Measurements from ENCODE around the gene BCL2L1. TPM values are rescaled to one million over a fixed set of nuclear protein-coding genes. Genes with fewer than 3 reads are reported as not detected.
"Not testable (repeated sequence)": the region's sequence is repeated elsewhere in the genome, so short reads cannot be mapped to it uniquely, and the experiment has no call there.

BCL2L1 gene
- total and polyA plus RNA-seq, 5 donors from 2014 or later, result 15.5 to 38.1 (median 18.5) TPM

GRCh38 chr20:31670371-31671228 lies 52.1 kb downstream of the BCL2L1 start:
- ATAC-seq (ENCODE audit: low read depth in 2 of 2) (no peak), DNase-seq (no peak)

GRCh38 chr20:31669876-31670275 lies 52.8 kb downstream of the BCL2L1 start:
- no peak for DNase-seq
- no peaks in the 10 kb centered on the region for H3K9me3 Mint-ChIP-seq
- H3K27me3 Mint-ChIP-seq, result no peaks in the 10 kb centered on the region
- Histone ChIP-seq H3K36me3 (ENCODE audit: control insufficient read depth, insufficient read depth, low read length) (peaks cover 15% of the 10 kb centered on the region), H3K4me3 (ENCODE audit: low read depth, low read length) (no peak overlapping the region), H3K4me1 (ENCODE audit: control insufficient read depth, insufficient read depth, low read length, poor library complexity, severe bottlenecking) (peaks cover 28% of the 10 kb centered on the region), H3K27me3 (ENCODE audit: control insufficient read depth, insufficient read depth, low read length) (no peaks in the 10 kb centered on the region), H3K9me3 (ENCODE audit: control insufficient read depth in 2 of 2, low read length in 2 of 2) (no peaks in the 10 kb centered on the region), H3K27ac (ENCODE audit: insufficient read depth, low read length, poor library complexity, severe bottlenecking) (no peak overlapping the region)
- peak overlapping the region in 1 of 4 donors; percentile 19 for H3K4me3 Mint-ChIP-seq
- peaks cover 18 to 75% (median 41%) of the 10 kb centered on the region in 4 donors for H3K4me1 Mint-ChIP-seq
- no peak for ATAC-seq (ENCODE audit: low read depth in 2 of 2)
- peak overlapping the region; percentile 38 to 88 (median 87) for H3K27ac Mint-ChIP-seq
- peaks cover 19% of the 10 kb centered on the region for H3K36me3 Mint-ChIP-seq

More at GRCh38 chr20:31670371-31671228, 52.1 kb downstream of the BCL2L1 start:
- Mint-ChIP-seq H3K9me3 (no peaks in the 10 kb centered on the region), H3K27me3 (no peaks in the 10 kb centered on the region), H3K4me1 (peaks cover 22 to 78% (median 46%) of the 10 kb centered on the region in 4 donors), H3K27ac (peak overlapping the region in 2 of 3 donors; percentile 75 to 88), H3K4me3 (no peak overlapping the region), H3K36me3 (peaks cover 19% of the 10 kb centered on the region)
- Histone ChIP-seq H3K27me3 (ENCODE audit: control insufficient read depth, insufficient read depth, low read length) (no peaks in the 10 kb centered on the region), H3K9me3 (ENCODE audit: control insufficient read depth in 2 of 2, low read length in 2 of 2) (no peaks in the 10 kb centered on the region), H3K27ac (ENCODE audit: insufficient read depth, low read length, poor library complexity, severe bottlenecking) (no peak overlapping the region), H3K4me3 (ENCODE audit: low read depth, low read length) (no peak overlapping the region), H3K36me3 (ENCODE audit: control insufficient read depth, insufficient read depth, low read length) (peaks cover 8% of the 10 kb centered on the region), H3K4me1 (ENCODE audit: control insufficient read depth, insufficient read depth, low read length, poor library complexity, severe bottlenecking) (peaks cover 35% of the 10 kb centered on the region)

GRCh38 chr20:31668944-31669343 lies 53.7 kb downstream of the BCL2L1 start:
- H3K36me3 Mint-ChIP-seq, result peaks cover 19% of the 10 kb centered on the region
- Histone ChIP-seq H3K4me1 (ENCODE audit: control insufficient read depth, insufficient read depth, low read length, poor library complexity, severe bottlenecking) (peaks cover 19% of the 10 kb centered on the region), H3K36me3 (ENCODE audit: control insufficient read depth, insufficient read depth, low read length) (peaks cover 15% of the 10 kb centered on the region)
- DNase-seq; H3K4me3 ChIP-seq (ENCODE audit: low read depth, low read length); H3K9me3 ChIP-seq (ENCODE audit: control insufficient read depth in 2 of 2, low read length in 2 of 2); H3K27ac ChIP-seq (ENCODE audit: insufficient read depth, low read length, poor library complexity, severe bottlenecking); H3K9me3 Mint-ChIP-seq; H3K27me3 Mint-ChIP-seq; ATAC-seq (ENCODE audit: low read depth in 2 of 2); H3K27me3 ChIP-seq (ENCODE audit: control insufficient read depth, insufficient read depth, low read length): not testable (repeated sequence)
- H3K4me1 Mint-ChIP-seq, result peaks cover 12 to 70% (median 34%) of the 10 kb centered on the region in 4 donors
- peak overlapping the region; percentile 84 to 88 (median 87) for H3K27ac Mint-ChIP-seq
- peak overlapping the region in 1 of 4 donors; percentile 19 for H3K4me3 Mint-ChIP-seq

DNA sequence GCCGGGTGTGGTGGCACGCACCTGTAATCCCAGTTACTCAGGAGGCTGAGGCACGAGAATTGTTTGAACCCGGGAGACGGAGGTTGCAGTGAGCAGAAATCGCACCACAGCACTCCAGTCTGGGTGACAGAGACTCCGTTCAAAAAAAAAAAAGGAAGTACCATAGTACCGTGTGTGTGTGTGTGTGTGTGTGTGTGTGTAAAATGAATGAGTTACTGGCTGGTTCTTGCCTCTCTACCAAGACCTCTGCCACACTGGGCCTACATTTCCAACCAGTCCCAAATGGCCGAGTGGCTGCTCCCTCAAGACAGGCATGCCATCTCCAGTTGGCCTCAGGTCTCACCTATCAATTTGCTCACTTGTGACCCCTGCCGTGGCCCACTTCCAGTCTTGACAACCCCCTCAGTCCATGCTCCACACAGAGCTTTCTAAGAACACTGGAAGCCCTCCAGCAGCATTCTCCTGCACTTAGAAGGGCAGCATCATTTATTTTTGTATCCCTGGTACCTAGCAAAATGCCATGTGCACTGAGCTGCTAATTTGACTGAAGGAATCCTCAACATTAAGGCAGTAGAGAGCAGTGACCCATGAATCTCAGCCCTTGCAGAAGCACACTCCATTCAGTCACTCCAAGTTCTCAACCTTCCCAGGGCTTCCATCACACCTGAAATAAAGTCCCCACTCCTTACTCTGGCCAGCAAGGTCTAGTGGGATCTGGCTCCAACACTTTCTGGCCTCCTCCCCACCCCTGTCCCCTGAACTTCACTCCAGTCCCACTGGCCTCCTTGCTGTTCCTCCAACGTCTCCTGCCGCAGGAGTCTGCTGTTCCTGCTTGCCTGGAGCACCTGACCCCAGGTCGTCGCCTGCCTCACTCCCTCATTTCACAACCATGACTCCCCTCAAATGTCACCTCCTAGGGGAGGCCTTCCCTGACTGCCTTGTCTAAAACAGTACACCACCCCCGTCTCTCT lies 55.1 kb downstream of the BCL2L1 start:
- H3K4me3 Mint-ChIP-seq, result peak overlapping the region in 1 of 4 donors; percentile 57
- H3K27me3 ChIP-seq (ENCODE audit: control insufficient read depth, insufficient read depth, low read length), result no peaks in the 10 kb centered on the region
- peaks cover 8 to 63% (median 29%) of the 10 kb centered on the region in 4 donors for H3K4me1 Mint-ChIP-seq
- H3K36me3 ChIP-seq (ENCODE audit: control insufficient read depth, insufficient read depth, low read length), result peaks cover 15% of the 10 kb centered on the region
- no peaks in the 10 kb centered on the region for H3K9me3 Mint-ChIP-seq
- H3K4me3 ChIP-seq (ENCODE audit: low read depth, low read length), result no peak overlapping the region
- no peaks in the 10 kb centered on the region for H3K27me3 Mint-ChIP-seq
- no peaks in the 10 kb centered on the region for H3K9me3 ChIP-seq (ENCODE audit: control insufficient read depth in 2 of 2, low read length in 2 of 2)
- H3K4me1 ChIP-seq (ENCODE audit: control insufficient read depth, insufficient read depth, low read length, poor library complexity, severe bottlenecking), result peaks cover 14% of the 10 kb centered on the region
- ATAC-seq (ENCODE audit: low read depth in 2 of 2) (no peak), DNase-seq (no peak)
- H3K27ac ChIP-seq (ENCODE audit: insufficient read depth, low read length, poor library complexity, severe bottlenecking), result no peak overlapping the region
- H3K36me3 Mint-ChIP-seq, result peaks cover 19% of the 10 kb centered on the region
- H3K27ac Mint-ChIP-seq, result peak overlapping the region; percentile 87 to 90 (median 89)

DNA sequence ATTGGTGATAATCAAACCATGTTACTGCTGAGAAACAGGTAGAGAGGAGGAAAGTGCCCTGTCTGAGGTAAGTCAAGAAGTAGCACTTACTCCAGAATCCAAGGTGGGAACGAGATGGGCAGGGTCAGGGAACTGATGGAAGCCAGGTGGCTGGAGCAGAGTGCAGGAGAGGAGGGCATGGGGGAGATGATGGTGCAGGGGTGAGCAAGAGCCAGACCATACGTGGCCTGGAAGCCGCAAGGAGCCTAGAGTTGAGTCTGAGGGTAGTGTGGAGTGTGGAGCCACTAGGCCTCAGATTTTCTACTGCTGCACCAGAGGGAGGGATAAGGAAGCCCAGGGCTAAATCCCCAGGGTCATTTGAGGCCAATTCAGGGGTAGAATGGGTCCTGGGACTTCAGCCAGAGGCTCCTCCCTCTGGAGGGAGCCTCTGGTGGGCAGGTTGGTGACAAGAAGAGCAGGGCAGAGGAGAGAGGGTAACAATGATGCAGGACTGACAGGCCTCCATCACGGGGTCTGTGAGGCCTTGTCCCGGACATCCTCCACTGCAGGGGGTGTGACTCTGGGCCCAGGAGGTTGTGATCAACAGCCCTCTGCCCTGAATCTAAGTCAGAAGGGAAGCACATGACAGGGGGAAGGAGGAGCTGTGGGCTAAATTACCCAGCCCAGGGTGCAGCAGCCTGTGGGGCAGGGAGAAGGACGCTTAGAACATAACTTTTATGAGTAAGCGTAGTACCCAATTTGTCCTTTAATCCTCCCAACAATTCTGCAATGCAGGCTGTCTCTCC lies 56.2 kb downstream of the BCL2L1 start:
- Mint-ChIP-seq H3K9me3 (peaks cover 0 to 1% (median 0%) of the 10 kb centered on the region in 7 donors), H3K4me3 (peak overlapping the region in 2 of 4 donors; percentile 22 to 38), H3K27ac (peak overlapping the region; percentile 83 to 89 (median 87)), H3K27me3 (no peaks in the 10 kb centered on the region), H3K4me1 (peaks cover 2 to 66% (median 31%) of the 10 kb centered on the region in 4 donors), H3K36me3 (peaks cover 19% of the 10 kb centered on the region)
- H3K9me3 ChIP-seq (ENCODE audit: control insufficient read depth in 2 of 2, low read length in 2 of 2), result no peaks in the 10 kb centered on the region
- peaks cover 15% of the 10 kb centered on the region for H3K36me3 ChIP-seq (ENCODE audit: control insufficient read depth, insufficient read depth, low read length)
- peaks cover 18% of the 10 kb centered on the region for H3K4me1 ChIP-seq (ENCODE audit: control insufficient read depth, insufficient read depth, low read length, poor library complexity, severe bottlenecking)
- peak; percentile 71 to 75 for ATAC-seq (ENCODE audit: low read depth in 2 of 2)
- peak in 2 of 3 donors; percentile 29 to 83 for DNase-seq
- H3K27me3 ChIP-seq (ENCODE audit: control insufficient read depth, insufficient read depth, low read length), result no peaks in the 10 kb centered on the region
- H3K27ac ChIP-seq (ENCODE audit: insufficient read depth, low read length, poor library complexity, severe bottlenecking), result peak overlapping the region; percentile 34
- H3K4me3 ChIP-seq (ENCODE audit: low read depth, low read length), result no peak overlapping the region

- Mint-ChIP-seq H3K4me3 (peak overlapping the region in 1 of 4 donors; percentile 22), H3K27me3 (no peaks in the 10 kb centered on the region), H3K9me3 (peaks cover 0 to 1% (median 0%) of the 10 kb centered on the region in 7 donors), H3K36me3 (peaks cover 19% of the 10 kb centered on the region), H3K4me1 (peaks cover 0 to 66% (median 29%) of the 10 kb centered on the region in 4 donors), H3K27ac (peak overlapping the region; percentile 83 to 89 (median 87))
- Histone ChIP-seq H3K27ac (ENCODE audit: insufficient read depth, low read length, poor library complexity, severe bottlenecking) (no peak overlapping the region), H3K4me1 (ENCODE audit: control insufficient read depth, insufficient read depth, low read length, poor library complexity, severe bottlenecking) (peaks cover 18% of the 10 kb centered on the region), H3K36me3 (ENCODE audit: control insufficient read depth, insufficient read depth, low read length) (peaks cover 15% of the 10 kb centered on the region), H3K4me3 (ENCODE audit: low read depth, low read length) (no peak overlapping the region), H3K27me3 (ENCODE audit: control insufficient read depth, insufficient read depth, low read length) (no peaks in the 10 kb centered on the region), H3K9me3 (ENCODE audit: control insufficient read depth in 2 of 2, low read length in 2 of 2) (no peaks in the 10 kb centered on the region)
- ATAC-seq (ENCODE audit: low read depth in 2 of 2) (no peak), DNase-seq (no peak)
These were observed 56.9 kb downstream of the BCL2L1 start for GRCh38 chr20:31665753-31666152.
